NK-92 treated with Interleukin-12 subunit alpha and Interleukin-12 subunit beta, amount 100 ng/mL, for 24 hours (cell line): ENCODE data around the gene PLCXD1.
"Not testable (repeated sequence)": the region's sequence is repeated elsewhere in the genome, so short reads cannot be mapped to it uniquely, and the experiment has no call there.

ENCODE experiments used
- DNase-seq: peaks from one replicate; lab custom pipeline; 2025; lab: John Stamatoyannopoulos, UW

The PLCXD1 gene

GRCh38 chrX:351324-351641 lies 70.1 kb downstream of the PLCXD1 start:
- DNase-seq: not testable (repeated sequence)

GRCh38 chrX:351736-352135 lies 70.6 kb downstream of the PLCXD1 start:
- no peak for DNase-seq

- DNase-seq: no peak
These were observed 71.0 kb downstream of the PLCXD1 start for GRCh38 chrX:352181-352580.

- DNase-seq: no peak
These were observed 71.6 kb downstream of the PLCXD1 start for GRCh38 chrX:352582-353314.
